GM12872 (cell line): ENCODE results near the gene MTF2.

Experiments used
- CTCF ChIP-seq: IDR thresholded peaks from 3 replicates; pipeline ENCODE4 v1.5.1; 2011; ENCODE audit warnings: low read depth, mild to moderate bottlenecking, low read length, moderate library complexity; ENCODE audit not compliant: insufficient read depth

Gene MTF2

GRCh38 chr1:93083979-93084378 is 4.9 kb downstream of the MTF2 start:
- TF ChIP-seq CTCF: no peak

- no peak for TF ChIP-seq CTCF
Observed at GRCh38 chr1:93087532-93087931, 8.4 kb downstream of the MTF2 start.

DNA sequence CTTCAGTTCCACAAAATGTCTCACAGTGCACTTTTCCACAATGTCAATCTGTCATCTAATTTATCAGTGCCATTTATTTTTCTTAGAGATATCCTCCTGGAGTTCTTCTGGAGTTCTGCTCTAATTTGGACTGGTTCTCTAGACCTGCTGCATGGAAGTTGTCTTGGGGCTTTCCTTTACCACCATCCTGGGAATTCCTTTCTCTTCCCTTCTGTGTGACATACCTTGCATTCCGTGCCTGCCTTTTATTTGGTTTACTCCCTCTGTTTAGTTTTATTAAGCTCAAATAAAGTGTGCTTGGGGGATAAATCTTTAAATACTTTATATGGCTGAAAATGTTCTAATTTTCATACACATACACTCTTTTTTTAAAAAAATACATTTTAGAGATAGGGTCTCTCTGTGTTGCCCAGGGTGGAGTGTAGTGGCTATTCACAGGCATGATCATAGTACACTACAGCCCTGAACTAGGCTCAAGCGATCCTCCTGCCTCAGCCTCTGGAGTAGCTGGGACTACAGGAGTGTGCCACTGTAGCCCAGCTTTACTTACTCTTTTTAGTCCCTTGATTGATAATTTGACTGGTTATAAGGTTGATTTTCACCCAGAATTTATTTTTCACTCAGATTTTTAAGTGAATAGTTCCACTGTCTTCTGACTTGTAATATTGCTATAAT is 14.4 kb downstream of the MTF2 start:
- TF ChIP-seq CTCF: no peak

GRCh38 chr1:93095804-93096585 is 16.9 kb downstream of the MTF2 start:
- no peak for TF ChIP-seq CTCF

DNA sequence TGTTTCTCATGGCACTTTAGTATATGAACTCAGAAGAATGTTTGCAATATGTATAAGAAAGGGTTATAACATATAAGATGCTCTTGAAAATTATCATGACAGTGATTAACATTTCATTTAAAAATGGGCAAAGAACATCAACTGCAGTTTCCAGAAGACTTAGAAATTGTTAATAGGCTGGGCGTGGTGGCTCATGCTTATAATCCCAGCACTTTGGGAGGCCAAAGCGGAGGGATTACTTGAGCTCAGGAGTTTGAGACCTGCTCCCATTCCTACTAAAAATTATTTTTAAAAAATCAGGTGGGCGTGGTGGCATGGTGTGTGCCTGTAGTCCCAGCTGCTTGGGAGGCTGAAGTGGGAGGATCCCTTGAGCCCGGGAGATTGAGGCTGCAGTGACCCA is 23.1 kb downstream of the MTF2 start:
- no peak for TF ChIP-seq CTCF

- TF ChIP-seq CTCF: no peak
Observed at GRCh38 chr1:93106226-93106625, 27.1 kb downstream of the MTF2 start.

- TF ChIP-seq CTCF: no peak
Observed at GRCh38 chr1:93107395-93107794, 28.3 kb downstream of the MTF2 start.
